Measurements from ENCODE around the gene AFG1L.
"Not testable (repeated sequence)": the region's sequence is repeated elsewhere in the genome, so short reads cannot be mapped to it uniquely, and the experiment has no call there.

Gene AFG1L

GRCh38 chr6:108294727-108295625 is at the start of gene AFG1L:
Gene AFG1L, plus strand, starts transcription at chr6:108295054. Its CDS starts 26 bp downstream, at chr6:108295080.
- peak; percentile 91 for DNase-seq

- DNase-seq = not testable (repeated sequence)
Observed at GRCh38 chr6:108245095-108245494, 49.8 kb upstream of the AFG1L start.

- DNase-seq = no peak
Observed at GRCh38 chr6:108247965-108248536, 46.8 kb upstream of the AFG1L start.

GRCh38 chr6:108250240-108250866 is 44.5 kb upstream of the AFG1L start:
- DNase-seq = peak; percentile 22

GRCh38 chr6:108251252-108251651 is 43.6 kb upstream of the AFG1L start:
- DNase-seq = no peak

- DNase-seq = no peak
Observed at GRCh38 chr6:108252055-108252454, 42.8 kb upstream of the AFG1L start.

GRCh38 chr6:108253241-108253640 is 41.6 kb upstream of the AFG1L start:
- DNase-seq = no peak

GRCh38 chr6:108254433-108255410 is 40.1 kb upstream of the AFG1L start:
- DNase-seq = peak; percentile 76

- peak; percentile 56 for DNase-seq
Observed at GRCh38 chr6:108260126-108260808, 34.6 kb upstream of the AFG1L start.

- peak; percentile 96 for DNase-seq
Observed at GRCh38 chr6:108260809-108261569, 33.9 kb upstream of the AFG1L start, which contains the start of gene SNX3. Gene SNX3, minus strand, starts transcription at chr6:108261040. Its CDS starts 119 bp downstream, at chr6:108260921.

- no peak for DNase-seq
Observed at GRCh38 chr6:108263371-108263770, 31.5 kb upstream of the AFG1L start.

GRCh38 chr6:108268845-108269244 is 26.0 kb upstream of the AFG1L start:
- DNase-seq = no peak

- not testable (repeated sequence) for DNase-seq
Observed at GRCh38 chr6:108269955-108270354, 24.9 kb upstream of the AFG1L start.

- DNase-seq = no peak
Observed at GRCh38 chr6:108274546-108274945, 20.3 kb upstream of the AFG1L start.

- DNase-seq = no peak
Observed at GRCh38 chr6:108275976-108276375, 18.9 kb upstream of the AFG1L start.

GRCh38 chr6:108277295-108277694 is 17.6 kb upstream of the AFG1L start:
- no peak for DNase-seq

GRCh38 chr6:108277831-108278230 is 17.0 kb upstream of the AFG1L start:
- DNase-seq = no peak

- DNase-seq = no peak
Observed at GRCh38 chr6:108285381-108285780, 9.5 kb upstream of the AFG1L start.

GRCh38 chr6:108286366-108286765 is 8.5 kb upstream of the AFG1L start:
- DNase-seq = no peak

- no peak for DNase-seq
Observed at GRCh38 chr6:108287373-108287772, 7.5 kb upstream of the AFG1L start.

- DNase-seq = no peak
Observed at GRCh38 chr6:108288742-108289141, 6.1 kb upstream of the AFG1L start.
